NB4 (cell line): ENCODE measurements around the gene KMT2C.

Experiments
- DNase-seq: peaks from one replicate; pipeline ENCODE4 v3.0.0; 2010; ENCODE audit warnings: low read depth
- H3K4me3 ChIP-seq: one replicate; pipeline ENCODE4 v1.5.1; 2011; ENCODE audit warnings: mild to moderate bottlenecking, low read depth, low read length, moderate library complexity
- MAX ChIP-seq: IDR thresholded peaks from 2 replicates; pipeline ENCODE4 v1.6.1; 2011; ENCODE audit warnings: low read depth, low read length
- MYC ChIP-seq: IDR thresholded peaks from 2 replicates; pipeline ENCODE4 v1.6.1; 2011; ENCODE audit warnings: low read depth, low read length
- POLR2A ChIP-seq: IDR thresholded peaks from 2 replicates; pipeline ENCODE4 v1.6.1; 2011; ENCODE audit warnings: mild to moderate bottlenecking; ENCODE audit not compliant: insufficient read length; ENCODE audit errors: extremely low read depth
- TF ChIP-seq, protein P1 (sequence below): IDR thresholded peaks from one replicate; pipeline ENCODE4 v1.5.1; 2012; ENCODE audit warnings: low read depth, low read length

KMT2C gene

DNA sequence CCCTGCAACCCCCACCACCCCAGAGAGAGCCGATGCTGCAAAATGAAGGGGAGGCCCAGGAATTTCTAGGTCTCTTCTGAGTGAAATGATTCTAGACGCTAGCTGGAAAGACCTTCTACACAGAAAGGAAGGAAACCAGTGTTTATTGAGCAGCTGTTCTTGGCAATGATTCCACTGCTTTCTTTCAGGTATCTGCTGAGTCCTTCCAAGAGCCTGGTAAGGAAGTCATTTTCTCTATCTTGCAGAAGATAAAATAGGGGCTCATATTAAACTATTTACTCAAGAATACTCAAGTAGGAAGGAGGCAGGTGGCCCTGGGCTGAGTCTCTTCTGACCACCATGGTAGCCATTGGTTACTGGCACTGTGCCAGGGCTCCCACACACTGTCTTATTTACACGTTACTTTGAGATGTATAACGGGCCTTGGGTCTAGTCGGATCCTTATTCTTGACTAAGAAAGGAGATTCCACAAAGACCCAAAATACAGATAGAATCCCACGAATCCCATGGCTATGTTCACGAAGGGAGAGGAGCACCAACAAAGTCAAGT is 298.3 kb downstream of the KMT2C start:
- no peak overlapping the region for H3K4me3 ChIP-seq
- no peak for DNase-seq
- TF ChIP-seq MYC (no peak), MAX (no peak), POLR2A (no peak)
- TF ChIP-seq, protein P1, sequence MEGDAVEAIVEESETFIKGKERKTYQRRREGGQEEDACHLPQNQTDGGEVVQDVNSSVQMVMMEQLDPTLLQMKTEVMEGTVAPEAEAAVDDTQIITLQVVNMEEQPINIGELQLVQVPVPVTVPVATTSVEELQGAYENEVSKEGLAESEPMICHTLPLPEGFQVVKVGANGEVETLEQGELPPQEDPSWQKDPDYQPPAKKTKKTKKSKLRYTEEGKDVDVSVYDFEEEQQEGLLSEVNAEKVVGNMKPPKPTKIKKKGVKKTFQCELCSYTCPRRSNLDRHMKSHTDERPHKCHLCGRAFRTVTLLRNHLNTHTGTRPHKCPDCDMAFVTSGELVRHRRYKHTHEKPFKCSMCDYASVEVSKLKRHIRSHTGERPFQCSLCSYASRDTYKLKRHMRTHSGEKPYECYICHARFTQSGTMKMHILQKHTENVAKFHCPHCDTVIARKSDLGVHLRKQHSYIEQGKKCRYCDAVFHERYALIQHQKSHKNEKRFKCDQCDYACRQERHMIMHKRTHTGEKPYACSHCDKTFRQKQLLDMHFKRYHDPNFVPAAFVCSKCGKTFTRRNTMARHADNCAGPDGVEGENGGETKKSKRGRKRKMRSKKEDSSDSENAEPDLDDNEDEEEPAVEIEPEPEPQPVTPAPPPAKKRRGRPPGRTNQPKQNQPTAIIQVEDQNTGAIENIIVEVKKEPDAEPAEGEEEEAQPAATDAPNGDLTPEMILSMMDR, result no peak

DNA sequence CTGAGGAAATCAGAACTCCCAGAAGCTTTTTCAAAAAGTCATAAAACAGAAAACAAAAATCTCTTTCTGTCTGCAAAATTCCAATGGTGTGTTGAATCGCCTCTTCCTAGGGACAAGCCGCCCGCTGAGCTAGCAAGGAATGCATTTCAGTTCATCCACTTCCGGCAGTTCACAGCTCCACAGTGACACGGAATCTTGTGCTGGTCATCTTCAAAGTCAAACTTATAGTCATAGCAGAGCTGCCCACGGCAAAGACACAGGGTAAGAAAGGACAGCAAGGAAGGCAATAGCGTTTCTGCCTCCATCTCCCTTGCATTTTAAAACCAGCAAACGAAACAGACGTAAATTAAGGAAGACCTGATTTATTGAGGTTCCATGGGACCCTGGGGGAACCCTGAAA is 299.1 kb downstream of the KMT2C start:
- TF ChIP-seq MYC (no peak), MAX (no peak), POLR2A (no peak)
- TF ChIP-seq, protein P1, result no peak
- no peak overlapping the region for H3K4me3 ChIP-seq
- no peak for DNase-seq

GRCh38 chr7:152133804-152134203 is 302.0 kb downstream of the KMT2C start:
- DNase-seq, result no peak
- H3K4me3 ChIP-seq, result no peak overlapping the region
- TF ChIP-seq MYC (no peak), MAX (no peak), POLR2A (no peak)
- TF ChIP-seq, protein P1, result no peak

GRCh38 chr7:152132812-152133211 is 303.0 kb downstream of the KMT2C start:
- no peak for DNase-seq
- TF ChIP-seq, protein P1, result no peak
- TF ChIP-seq MYC (no peak), MAX (no peak), POLR2A (no peak)
- no peak overlapping the region for H3K4me3 ChIP-seq

GRCh38 chr7:152131981-152132494 is 303.8 kb downstream of the KMT2C start:
- no peak for DNase-seq
- TF ChIP-seq, protein P1, result no peak
- TF ChIP-seq POLR2A, result no peak
- TF ChIP-seq MAX, result no peak
- TF ChIP-seq MYC, result no peak
- no peak overlapping the region for H3K4me3 ChIP-seq
